A673 (cell line): Measurements from ENCODE around the gene POLD2. TPM values are rescaled to one million over a fixed set of nuclear protein-coding genes. Genes with fewer than 3 reads are reported as not detected.

Experiments used
- BruUV-seq: library from RNA; stranded (reverse); fragments of 400-500 nt; replicated peaks from 2 replicates; lab custom pipeline; 2021; lab: Mats Ljungman, UMichigan
- CTCF ChIA-PET: fragments of 300-600 bp; sonication (Branson Sonifier 250); formaldehyde crosslinking; loops from one replicate; lab custom pipeline; 2022; ENCODE audit warnings: antibody characterized with exemption; lab: Charles Lee
- POLR2A ChIA-PET: fragments of 300-600 bp; sonication (Branson Sonifier 250); formaldehyde crosslinking; loops from one replicate; lab custom pipeline; 2022; ENCODE audit warnings: antibody characterized with exemption; ENCODE audit not compliant: low non-redundant PET; lab: Charles Lee
- DNase-seq: peaks from one replicate; pipeline ENCODE4 v3.0.0-alpha.2; 2015; ENCODE audit warnings: low spot score
- H3K27ac ChIP-seq: fragments of 200-600 bp; sonication (generic); 2 replicates; pipeline ENCODE4 v1.5.1; 2016; ENCODE audit warnings: mixed run types, low read depth, mild to moderate bottlenecking, mixed read lengths, antibody characterized with exemption, low read length; ENCODE audit not compliant: poor library complexity, severe bottlenecking
- H3K27me3 ChIP-seq: fragments of 200-600 bp; sonication (generic); replicated peaks from 2 replicates; pipeline ENCODE4 v1.6.1; 2017; ENCODE audit warnings: mixed run types, low read depth, mild to moderate bottlenecking, mixed read lengths, antibody characterized with exemption, low read length; ENCODE audit not compliant: insufficient read depth, poor library complexity
- H3K36me3 ChIP-seq: fragments of 200-600 bp; sonication (generic); 2 replicates; pipeline ENCODE4 v1.6.1; 2016; ENCODE audit warnings: mixed run types, mild to moderate bottlenecking, mixed read lengths, antibody characterized with exemption, low read length; ENCODE audit not compliant: insufficient read depth, poor library complexity, severe bottlenecking
- H3K4me1 ChIP-seq: fragments of 200-600 bp; sonication (generic); 2 replicates; pipeline ENCODE4 v1.6.1; 2017; ENCODE audit warnings: mixed run types, mild to moderate bottlenecking, mixed read lengths, antibody characterized with exemption, low read length; ENCODE audit not compliant: insufficient read depth, poor library complexity, severe bottlenecking
- H3K4me3 ChIP-seq: fragments of 200-600 bp; sonication (generic); 2 replicates; pipeline ENCODE4 v1.5.1; 2016; ENCODE audit warnings: low read depth, mixed run types, mild to moderate bottlenecking, mixed read lengths, low read length; ENCODE audit not compliant: poor library complexity, severe bottlenecking
- H3K9me3 ChIP-seq: fragments of 200-600 bp; sonication (generic); 2 replicates; pipeline ENCODE4 v1.6.1; 2016; ENCODE audit warnings: mixed run types, low read depth, mild to moderate bottlenecking, mixed read lengths, antibody characterized with exemption, low read length; ENCODE audit not compliant: poor library complexity, severe bottlenecking
- CTCF ChIP-seq: fragments of 300-800, 200-600 bp; sonication (generic); conservative IDR thresholded peaks from 2 replicates; pipeline ENCODE4 v1.5.1; 2017; ENCODE audit warnings: low read depth, mild to moderate bottlenecking, antibody characterized with exemption, low read length, moderate library complexity, mixed read lengths
- EZH2 ChIP-seq: fragments of 200-600 bp; sonication (generic); IDR thresholded peaks from 2 replicates; pipeline ENCODE4 v1.6.1; 2017; ENCODE audit warnings: borderline replicate concordance, low read depth, mild to moderate bottlenecking, mixed read lengths, antibody characterized with exemption, low read length; ENCODE audit not compliant: poor library complexity, severe bottlenecking
- intact Hi-C: fragments of 100-400 bp; cut with micrococcal nuclease; formaldehyde crosslinking; loops from one replicate; pipeline ENCODE4 v1.10.0; 2022; ENCODE audit not compliant: unreplicated experiment
- total RNA-seq: library from RNA; stranded (reverse); gene quantifications from 2 replicates; pipeline ENCODE4 v1.2.3, GENCODE V29; 2021

POLD2 gene
- total RNA-seq, 1 experiment from 2014 or later: 252 TPM

GRCh38 chr7:44148961-44149536 lies 25.7 kb upstream of the POLD2 start:
- Histone ChIP-seq H3K36me3 (no peaks in the 10 kb centered on the region), H3K27ac (no peak overlapping the region), H3K4me3 (no peak overlapping the region), H3K4me1 (no peaks in the 10 kb centered on the region), H3K9me3 (no peaks in the 10 kb centered on the region), H3K27me3 (no peaks in the 10 kb centered on the region)
- intact Hi-C loops: no loop called here
- BruUV-seq: no TSS peak
- no peak for DNase-seq
- ChIA-PET POLR2A (no interaction called here), CTCF (no interaction called here)
- TF ChIP-seq CTCF (no peak), EZH2 (no peak)

GRCh38 chr7:44148166-44148565 lies 24.8 kb upstream of the POLD2 start:
- intact Hi-C loops: no loop called here

DNA sequence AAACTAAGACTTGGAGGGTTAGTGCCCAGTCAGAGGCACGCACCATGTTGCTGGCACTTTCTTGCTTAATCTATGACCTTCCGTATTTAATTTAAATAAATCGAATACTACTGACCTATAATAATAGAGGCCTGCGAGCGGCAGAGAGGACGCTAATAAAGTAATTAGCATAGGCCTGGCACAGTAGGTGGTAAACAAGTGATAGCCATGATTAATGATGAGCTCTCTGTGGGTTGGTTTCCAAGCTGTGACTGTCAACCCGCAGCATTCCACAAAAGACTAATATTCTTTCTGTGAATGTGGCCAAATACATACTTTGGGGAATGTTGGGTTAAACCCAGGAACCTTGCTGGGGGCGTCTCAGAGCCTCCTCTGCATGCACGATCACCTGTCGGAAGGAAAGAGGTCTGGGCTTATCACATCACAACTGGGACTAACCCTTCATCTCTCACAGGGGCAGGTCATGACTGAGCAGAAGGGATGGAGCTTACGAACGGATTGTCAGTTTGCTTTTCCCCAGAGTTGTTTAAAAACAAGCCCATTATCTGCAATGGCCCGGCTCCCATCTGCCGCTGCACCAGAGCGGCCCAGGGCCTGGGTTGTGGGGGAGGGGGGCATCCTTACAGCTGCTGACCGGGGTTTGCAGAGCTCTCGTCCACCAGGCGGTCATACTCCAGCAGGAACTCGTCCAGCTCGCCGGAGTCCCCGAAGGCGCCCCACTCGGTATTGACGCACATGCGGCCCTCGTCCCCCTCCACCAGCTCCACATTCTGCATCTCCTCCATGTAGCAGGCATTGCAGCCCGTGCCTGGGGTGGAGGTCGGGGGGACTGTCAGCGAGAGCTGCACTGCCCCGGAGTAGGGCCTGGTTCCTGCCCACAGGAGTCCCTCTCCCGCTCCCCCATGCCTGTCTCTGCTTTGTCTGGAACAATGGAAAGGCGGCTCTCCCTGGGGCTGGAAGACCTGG lies 24.0 kb upstream of the POLD2 start:
- ChIA-PET POLR2A (no interaction called here), CTCF (no interaction called here)
- Histone ChIP-seq H3K4me3 (no peak overlapping the region), H3K27ac (no peak overlapping the region), H3K36me3 (no peaks in the 10 kb centered on the region), H3K27me3 (no peaks in the 10 kb centered on the region), H3K4me1 (no peaks in the 10 kb centered on the region), H3K9me3 (no peaks in the 10 kb centered on the region)
- intact Hi-C loops: no loop called here
- no TSS peak for BruUV-seq
- DNase-seq: no peak
- TF ChIP-seq EZH2 (no peak), CTCF (no peak)

More at GRCh38 chr7:44148166-44148565, 24.8 kb upstream of the POLD2 start:
- H3K9me3 ChIP-seq: no peaks in the 10 kb centered on the region
- no peak overlapping the region for H3K4me3 ChIP-seq
- H3K27me3 ChIP-seq: no peaks in the 10 kb centered on the region
- no peak for DNase-seq
- no peak overlapping the region for H3K27ac ChIP-seq
- TF ChIP-seq EZH2 (no peak), CTCF (no peak)
- CTCF ChIA-PET: no interaction called here
- H3K4me1 ChIP-seq: no peaks in the 10 kb centered on the region
- POLR2A ChIA-PET: no interaction called here
- no peaks in the 10 kb centered on the region for H3K36me3 ChIP-seq
- BruUV-seq: no TSS peak
